T-helper 1 cell treated with Interleukin-12 subunit alpha and Interleukin-12 subunit beta and Interleukin-4 antibody, amounts not matched to agents 30 μg/mL and 1 μg/mL, for 36 hours (primary cell): ENCODE results near the gene POU2F3.
A peak's percentile ranks its signal among the peaks of the same experiment; 100 is the strongest.

Experiments
- H3K27ac Mint-ChIP-seq: one replicate; pipeline ENCODE4 v1.8.0; 2021; ENCODE audit warnings: mild to moderate bottlenecking, mixed read lengths
- H3K27me3 Mint-ChIP-seq: one replicate; pipeline ENCODE4 v1.8.0; 2021; ENCODE audit warnings: low read depth, mixed read lengths
- H3K36me3 Mint-ChIP-seq: one replicate; pipeline ENCODE4 v1.8.0; 2021; ENCODE audit warnings: low read depth, mixed read lengths
- H3K4me1 Mint-ChIP-seq: one replicate; pipeline ENCODE4 v1.8.0; 2021; ENCODE audit warnings: low read depth, mixed read lengths
- H3K4me3 Mint-ChIP-seq: one replicate; pipeline ENCODE4 v1.8.0; 2021; ENCODE audit warnings: mild to moderate bottlenecking, moderate library complexity, mixed read lengths
- H3K9me3 Mint-ChIP-seq: one replicate; pipeline ENCODE4 v1.8.0; 2021; ENCODE audit warnings: mixed read lengths

POU2F3 gene

DNA sequence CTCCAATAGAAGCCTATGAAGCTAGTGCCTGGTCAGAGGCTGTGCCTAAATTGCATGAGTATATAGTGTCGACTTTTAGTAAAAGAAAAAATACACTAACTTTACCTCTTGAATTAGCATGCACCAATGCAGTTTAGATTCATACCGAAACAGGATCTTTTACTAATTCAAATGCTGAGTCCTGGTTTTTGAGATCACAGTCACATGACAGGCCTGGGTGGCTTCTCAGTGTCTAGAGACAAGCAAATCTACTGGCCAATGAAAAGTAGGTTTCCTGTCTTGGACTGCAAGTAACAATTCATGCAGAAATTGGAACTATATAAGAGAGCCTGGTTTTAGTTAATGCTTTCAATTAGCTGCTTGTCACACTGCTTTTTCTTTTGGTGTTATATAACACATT, 103.5 kb downstream of the POU2F3 start:
- H3K27ac Mint-ChIP-seq: peak overlapping the region; percentile 24
- H3K9me3 Mint-ChIP-seq: peaks cover 4% of the 10 kb centered on the region
- H3K36me3 Mint-ChIP-seq: peaks cover 6% of the 10 kb centered on the region
- H3K27me3 Mint-ChIP-seq: peaks cover 60% of the 10 kb centered on the region
- H3K4me1 Mint-ChIP-seq: peaks cover 41% of the 10 kb centered on the region
- no peak overlapping the region for H3K4me3 Mint-ChIP-seq

GRCh38 chr11:120344302-120345004, 104.5 kb downstream of the POU2F3 start:
- Mint-ChIP-seq H3K36me3 (peaks cover 6% of the 10 kb centered on the region), H3K27me3 (peaks cover 64% of the 10 kb centered on the region), H3K9me3 (peaks cover 4% of the 10 kb centered on the region), H3K4me1 (peaks cover 35% of the 10 kb centered on the region), H3K27ac (peak overlapping the region; percentile 72), H3K4me3 (peak overlapping the region; percentile 69)

DNA sequence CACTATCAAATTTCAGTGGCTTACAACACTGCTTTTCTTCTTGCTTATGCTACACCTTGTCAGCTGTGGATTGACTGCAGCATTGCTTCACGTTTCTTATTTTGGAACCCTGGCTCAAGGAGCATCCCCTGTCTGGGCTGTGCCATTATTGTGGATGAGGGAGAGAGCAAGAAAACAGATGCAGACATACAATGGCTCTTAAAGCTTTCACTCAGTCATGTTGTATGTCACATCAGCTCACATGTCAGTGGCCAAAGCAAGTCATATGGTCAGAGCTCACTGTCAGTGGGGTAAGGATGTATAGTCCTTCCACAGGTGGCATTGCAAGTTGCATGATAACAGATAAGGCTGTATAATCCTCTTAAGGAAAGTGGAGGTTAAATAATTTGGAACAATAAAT, 106.3 kb downstream of the POU2F3 start:
- H3K4me3 Mint-ChIP-seq: no peak overlapping the region

DNA sequence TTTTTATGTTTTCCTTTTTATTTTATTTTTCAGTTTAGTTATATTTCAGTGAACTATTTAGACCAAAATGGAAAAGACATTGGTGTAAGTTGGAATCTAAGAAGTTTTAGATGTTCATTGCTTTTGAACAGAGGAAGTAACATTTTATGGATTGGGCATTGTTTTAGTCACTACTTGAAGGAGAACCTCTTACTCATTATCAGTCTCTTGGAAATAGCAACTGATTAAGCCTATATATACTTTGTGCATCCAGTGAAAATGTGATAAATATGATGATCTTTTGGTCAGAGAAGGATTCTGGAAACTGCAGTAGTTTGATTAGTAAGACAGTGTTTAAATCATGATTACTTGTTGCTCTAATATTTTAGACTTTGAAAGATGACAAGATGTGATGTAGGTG, 110.7 kb downstream of the POU2F3 start:
- H3K4me3 Mint-ChIP-seq: no peak overlapping the region
- H3K4me1 Mint-ChIP-seq: peaks cover 8% of the 10 kb centered on the region
- H3K36me3 Mint-ChIP-seq: peaks cover 1% of the 10 kb centered on the region
- H3K27me3 Mint-ChIP-seq: peaks cover 75% of the 10 kb centered on the region
- H3K9me3 Mint-ChIP-seq: no peaks in the 10 kb centered on the region
- no peak overlapping the region for H3K27ac Mint-ChIP-seq

More for the DNA sequence above, 106.3 kb downstream of the POU2F3 start:
- H3K9me3 Mint-ChIP-seq: peaks cover 4% of the 10 kb centered on the region
- H3K4me1 Mint-ChIP-seq: peaks cover 27% of the 10 kb centered on the region
- peaks cover 6% of the 10 kb centered on the region for H3K36me3 Mint-ChIP-seq
- H3K27ac Mint-ChIP-seq: no peak overlapping the region
- peaks cover 64% of the 10 kb centered on the region for H3K27me3 Mint-ChIP-seq

GRCh38 chr11:120352405-120352804, 112.5 kb downstream of the POU2F3 start:
- H3K27me3 Mint-ChIP-seq: peaks cover 70% of the 10 kb centered on the region
- no peak overlapping the region for H3K4me3 Mint-ChIP-seq
- no peaks in the 10 kb centered on the region for H3K36me3 Mint-ChIP-seq
- no peak overlapping the region for H3K27ac Mint-ChIP-seq
- H3K9me3 Mint-ChIP-seq: no peaks in the 10 kb centered on the region
- no peaks in the 10 kb centered on the region for H3K4me1 Mint-ChIP-seq

- no peaks in the 10 kb centered on the region for H3K9me3 Mint-ChIP-seq
- H3K4me3 Mint-ChIP-seq: no peak overlapping the region
- H3K27me3 Mint-ChIP-seq: peaks cover 65% of the 10 kb centered on the region
- H3K4me1 Mint-ChIP-seq: no peaks in the 10 kb centered on the region
- no peaks in the 10 kb centered on the region for H3K36me3 Mint-ChIP-seq
- no peak overlapping the region for H3K27ac Mint-ChIP-seq
These were observed 114.1 kb downstream of the POU2F3 start for GRCh38 chr11:120354068-120354467.

DNA sequence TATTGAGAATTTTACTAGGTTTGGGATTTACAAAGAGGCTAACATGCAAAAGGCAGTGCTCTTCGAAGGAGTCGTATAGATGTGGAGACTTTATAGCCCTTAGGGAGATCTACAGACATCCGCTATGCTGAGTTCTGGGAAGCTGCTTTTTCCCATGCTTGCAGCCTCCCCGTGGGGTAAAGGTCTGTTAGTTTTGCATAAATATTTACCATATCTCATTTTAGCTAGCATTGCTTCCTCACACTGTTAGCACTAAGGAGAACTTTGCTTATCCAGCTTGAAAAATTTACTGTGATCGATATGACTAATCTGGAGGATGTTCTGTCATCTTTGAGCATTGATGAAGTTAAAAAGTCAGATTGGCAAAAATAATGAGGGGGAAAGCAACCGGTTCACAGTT, 114.8 kb downstream of the POU2F3 start:
- Mint-ChIP-seq H3K27ac (no peak overlapping the region), H3K4me3 (no peak overlapping the region), H3K27me3 (peaks cover 63% of the 10 kb centered on the region), H3K4me1 (no peaks in the 10 kb centered on the region), H3K36me3 (no peaks in the 10 kb centered on the region), H3K9me3 (no peaks in the 10 kb centered on the region)

DNA sequence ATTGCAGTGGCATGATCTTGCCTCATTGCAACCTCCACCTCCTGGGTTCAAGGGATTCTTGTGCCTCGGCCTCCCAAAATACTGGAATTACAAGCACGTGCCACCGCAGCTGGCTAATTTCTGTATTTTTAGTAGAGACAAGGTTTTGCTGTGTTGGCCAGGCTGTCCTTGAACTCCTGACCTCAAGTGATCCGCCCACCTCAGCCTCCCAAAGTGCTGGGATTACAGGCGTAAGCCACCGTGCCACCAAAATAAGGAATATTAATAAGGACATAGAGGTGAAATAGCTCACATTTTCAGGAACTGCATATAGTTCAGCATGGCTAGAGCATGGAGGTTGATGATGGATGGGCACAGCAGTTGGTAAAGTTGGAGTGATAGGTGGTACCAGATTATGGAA, 117.7 kb downstream of the POU2F3 start:
- Mint-ChIP-seq H3K36me3 (no peaks in the 10 kb centered on the region), H3K4me1 (no peaks in the 10 kb centered on the region), H3K27ac (no peak overlapping the region), H3K4me3 (no peak overlapping the region), H3K9me3 (no peaks in the 10 kb centered on the region), H3K27me3 (peaks cover 58% of the 10 kb centered on the region)

DNA sequence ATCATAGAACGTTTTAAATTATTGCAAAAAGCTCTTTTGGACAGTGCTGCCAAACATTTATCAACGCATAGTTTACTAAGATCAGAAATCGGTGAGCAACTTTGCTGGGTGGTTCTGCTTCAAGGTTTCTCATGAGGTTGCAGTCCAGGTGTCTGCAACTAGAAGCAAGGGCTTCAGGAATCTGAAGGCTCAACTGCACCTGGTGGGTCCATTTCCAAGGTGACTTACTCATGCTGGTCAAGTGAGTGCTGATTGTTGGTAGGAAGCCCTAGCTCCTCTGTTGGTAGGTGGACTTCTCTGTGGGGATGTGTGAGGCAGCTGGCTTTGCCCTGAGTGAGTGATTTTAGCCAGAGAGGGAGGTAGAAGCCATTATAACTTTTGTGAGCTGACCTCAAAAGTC, 118.8 kb downstream of the POU2F3 start:
- Mint-ChIP-seq H3K4me3 (no peak overlapping the region), H3K36me3 (no peaks in the 10 kb centered on the region), H3K9me3 (no peaks in the 10 kb centered on the region), H3K4me1 (no peaks in the 10 kb centered on the region), H3K27me3 (peaks cover 54% of the 10 kb centered on the region), H3K27ac (no peak overlapping the region)

- no peaks in the 10 kb centered on the region for H3K4me1 Mint-ChIP-seq
These were observed 123.5 kb downstream of the POU2F3 start for GRCh38 chr11:120363436-120363835.

DNA sequence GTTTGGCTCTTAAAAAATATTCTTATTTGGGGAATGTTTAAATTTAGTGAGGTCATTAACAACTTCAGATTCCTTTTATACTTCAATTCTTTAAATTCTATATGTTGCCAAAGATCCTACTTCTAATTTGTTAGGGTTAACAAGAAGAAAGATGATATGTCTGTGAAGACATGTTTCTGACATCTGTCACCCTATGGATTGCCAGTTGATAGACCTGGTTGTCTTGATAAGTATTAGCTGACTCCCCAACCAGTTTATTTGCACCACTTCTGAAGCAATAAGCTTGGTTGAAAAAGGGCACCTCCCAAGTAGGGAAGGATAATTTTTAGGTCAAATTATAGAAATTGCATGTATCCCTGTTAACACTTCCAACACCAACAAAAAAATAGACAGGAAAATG, 125.6 kb downstream of the POU2F3 start:
- Mint-ChIP-seq H3K27ac (no peak overlapping the region), H3K27me3 (peaks cover 34% of the 10 kb centered on the region), H3K9me3 (no peaks in the 10 kb centered on the region), H3K4me1 (no peaks in the 10 kb centered on the region), H3K36me3 (no peaks in the 10 kb centered on the region), H3K4me3 (no peak overlapping the region)

More at GRCh38 chr11:120363436-120363835, 123.5 kb downstream of the POU2F3 start:
- no peaks in the 10 kb centered on the region for H3K36me3 Mint-ChIP-seq
- H3K27ac Mint-ChIP-seq: no peak overlapping the region
- no peak overlapping the region for H3K4me3 Mint-ChIP-seq
- no peaks in the 10 kb centered on the region for H3K9me3 Mint-ChIP-seq
- peaks cover 42% of the 10 kb centered on the region for H3K27me3 Mint-ChIP-seq
